GM20431 (cell line): ENCODE data around the gene MTM1.

Experiments used
- in situ Hi-C: fragments of 300-500 bp; cut with MseI, MboI; formaldehyde crosslinking; loops from one replicate; pipeline ENCODE4 v1.15.0; 2020; ENCODE audit warnings: low sequenced_read_pairs; ENCODE audit not compliant: unreplicated experiment

Gene MTM1

DNA sequence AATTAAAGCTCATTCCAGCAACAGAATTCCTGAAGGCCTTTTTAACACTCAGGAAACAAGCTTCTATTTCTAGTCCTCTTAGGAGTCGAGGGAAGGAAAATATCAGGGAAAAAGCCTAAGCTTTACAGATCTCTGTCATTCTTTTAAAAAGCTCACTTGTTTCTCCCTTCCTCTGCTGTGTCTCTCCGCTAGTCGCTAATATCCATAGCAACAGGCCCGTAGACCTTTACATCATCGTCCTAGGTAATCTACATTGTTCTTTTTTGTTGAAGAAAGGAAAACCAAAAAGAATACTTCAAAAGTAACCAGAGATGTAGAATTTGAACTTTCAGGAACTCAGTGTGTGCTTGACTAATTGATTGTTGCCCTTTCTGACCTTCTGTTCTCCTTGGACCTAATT is 78.9 kb downstream of the MTM1 start:
- in situ Hi-C loops, result no loop called here

DNA sequence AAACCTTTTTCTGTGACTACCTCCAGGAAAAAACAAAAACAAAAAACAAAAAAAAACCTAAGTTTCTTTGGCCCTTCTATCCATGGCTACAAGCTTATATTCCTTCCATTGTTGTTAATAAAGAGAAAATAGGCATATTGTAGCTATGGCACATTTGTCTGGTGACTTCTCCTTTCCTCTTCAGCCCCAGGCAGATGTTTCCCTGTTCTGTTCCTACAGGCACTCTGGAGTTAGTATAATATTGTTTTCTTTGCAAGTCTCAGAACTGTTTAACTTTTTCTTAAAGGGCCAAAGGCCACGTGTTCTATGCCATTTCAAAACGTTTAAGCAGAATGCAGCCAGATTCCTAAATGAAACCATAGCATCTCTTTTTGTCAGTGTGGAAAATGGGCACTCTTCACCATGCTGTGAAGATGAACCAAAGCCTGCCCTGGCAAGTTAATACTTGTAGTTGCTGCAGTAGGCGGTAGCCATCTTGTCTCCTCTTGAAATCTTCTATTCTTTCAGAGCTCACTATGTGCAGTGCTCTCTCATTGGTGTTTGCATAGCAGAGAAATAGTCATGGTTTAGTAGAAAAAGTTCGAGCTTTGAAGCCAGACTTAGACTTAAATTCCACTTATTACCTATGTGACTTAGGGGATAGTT is 80.0 kb downstream of the MTM1 start:
- in situ Hi-C loops, result no loop called here

DNA sequence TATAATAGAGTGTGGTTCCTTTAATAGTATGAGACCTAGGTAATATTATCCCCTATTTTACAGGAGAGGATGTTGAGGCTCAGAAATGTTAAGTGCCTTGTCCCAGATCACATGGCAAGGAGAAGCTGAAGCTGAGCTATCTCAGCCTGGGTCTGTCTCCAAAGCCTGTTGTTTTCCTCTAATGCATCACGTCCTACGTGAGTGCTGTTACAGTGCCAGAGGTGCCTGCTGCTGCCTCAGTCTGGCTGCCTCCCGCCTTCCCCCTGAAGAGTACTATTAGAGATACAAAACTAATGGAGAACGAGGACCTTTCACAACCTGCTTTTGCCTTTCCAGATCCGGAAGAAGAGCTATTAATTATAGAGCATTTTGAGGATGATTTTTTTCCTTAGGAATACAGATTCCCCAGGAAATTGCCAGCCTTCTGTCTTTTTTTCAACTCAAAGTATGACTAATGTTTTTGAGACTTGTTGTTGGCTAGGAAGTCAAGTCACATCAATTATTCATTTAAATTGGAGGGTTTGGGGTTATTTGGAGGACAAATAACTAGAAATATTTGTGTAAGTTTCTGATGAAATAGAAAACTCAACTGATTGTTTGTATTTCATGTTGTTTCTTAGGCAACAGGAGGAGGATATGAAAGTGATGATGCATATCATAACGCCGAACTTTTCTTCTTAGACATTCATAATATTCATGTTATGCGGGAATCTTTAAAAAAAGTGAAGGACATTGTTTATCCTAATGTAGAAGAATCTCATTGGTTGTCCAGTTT is 80.9 kb downstream of the MTM1 start:
- in situ Hi-C loops, result no loop called here

DNA sequence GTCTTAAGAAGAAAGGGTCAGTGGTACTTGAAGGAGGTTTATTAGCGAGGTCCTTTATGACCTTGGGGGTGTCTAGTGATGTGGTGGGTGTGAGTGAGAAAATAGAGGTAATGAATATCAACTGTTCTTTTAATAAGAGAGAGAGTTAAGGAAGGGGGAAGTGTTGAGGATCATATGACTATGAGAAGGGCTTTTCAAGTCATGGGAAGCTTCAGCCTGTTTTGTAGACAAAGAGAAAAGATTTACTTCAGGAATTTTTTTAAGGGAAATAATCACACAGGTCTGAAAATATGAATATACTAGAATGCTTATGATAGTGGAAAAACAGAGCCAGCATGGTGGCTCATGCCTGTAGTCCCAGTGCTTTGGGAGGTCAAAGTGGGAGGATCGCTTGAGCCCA is 83.5 kb downstream of the MTM1 start:
- in situ Hi-C loops, result no loop called here

DNA sequence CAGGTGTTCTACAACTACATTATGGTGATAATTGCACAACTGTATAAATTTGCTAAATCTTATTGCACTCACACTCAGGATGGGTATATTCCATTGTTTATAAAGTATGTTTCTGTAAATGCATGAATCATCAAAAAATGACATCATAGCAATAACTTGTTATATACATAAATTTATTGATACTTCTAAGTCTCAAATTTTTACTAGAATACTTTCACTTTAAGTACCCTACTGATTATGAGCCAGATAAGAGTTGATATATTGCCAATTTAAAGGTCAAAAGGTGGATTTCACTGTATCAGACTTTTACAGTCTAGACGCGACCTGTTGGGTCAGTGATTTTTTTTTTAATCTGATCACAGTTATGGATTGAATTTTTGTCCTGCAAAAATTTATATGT is 87.4 kb downstream of the MTM1 start:
- in situ Hi-C loops, result no loop called here

DNA sequence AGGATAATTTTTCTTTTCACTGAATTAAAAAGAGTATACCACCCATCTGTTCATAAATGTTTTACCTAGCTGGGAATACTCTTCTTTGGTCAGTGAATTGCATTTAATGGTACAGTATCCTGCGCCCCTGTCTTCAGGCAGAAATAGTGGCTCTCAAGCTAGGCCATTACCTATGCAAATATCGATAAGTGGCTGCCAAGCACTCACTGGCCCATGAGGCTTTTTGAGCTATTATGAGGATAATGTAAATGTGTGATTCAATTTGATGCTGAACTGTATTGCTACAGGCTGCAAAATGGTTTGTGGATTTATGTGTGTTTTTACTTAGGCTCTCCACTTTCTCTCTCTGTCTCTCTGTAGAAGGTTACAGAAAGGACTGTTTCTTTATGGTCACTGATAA is 94.7 kb downstream of the MTM1 start:
- in situ Hi-C loops, result no loop called here

DNA sequence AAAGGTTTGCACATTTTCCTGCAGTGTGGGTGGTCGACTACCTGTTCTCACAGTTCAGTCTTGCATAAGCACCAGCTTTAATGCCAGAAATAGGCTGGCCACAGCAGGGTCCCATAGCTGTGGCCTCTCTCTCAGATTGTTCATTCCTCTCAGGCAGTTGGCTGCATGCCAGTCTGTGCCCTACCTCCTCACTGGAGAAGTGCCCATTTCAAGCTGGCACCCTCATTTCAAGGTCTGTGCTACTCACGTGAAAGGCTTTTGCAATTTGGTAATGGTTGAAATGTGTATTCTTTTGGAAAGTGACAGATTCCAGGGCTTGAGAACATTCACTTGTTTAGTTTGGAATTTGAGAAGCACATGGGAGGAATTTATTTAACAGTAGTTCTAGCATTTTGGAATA is 95.9 kb downstream of the MTM1 start:
- in situ Hi-C loops, result no loop called here

DNA sequence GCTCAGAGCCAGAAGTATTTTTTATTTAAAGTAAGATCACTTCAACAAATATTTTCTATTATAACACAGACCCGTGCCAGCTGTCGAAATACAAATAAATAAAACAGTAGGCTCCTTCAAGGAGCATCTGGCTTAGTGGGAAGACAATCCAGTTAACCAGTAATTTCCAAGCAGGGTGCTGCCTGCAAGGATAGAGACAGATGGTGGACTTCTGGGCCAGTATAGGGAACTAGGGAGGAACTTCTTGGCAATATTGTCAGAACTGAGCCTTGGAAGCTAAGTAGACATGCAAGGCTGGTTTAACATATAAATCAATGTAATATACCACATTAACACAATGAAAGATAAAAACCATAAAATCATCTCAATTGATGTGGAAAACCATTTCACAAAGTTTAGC is 107.8 kb downstream of the MTM1 start:
- in situ Hi-C loops, result no loop called here

DNA sequence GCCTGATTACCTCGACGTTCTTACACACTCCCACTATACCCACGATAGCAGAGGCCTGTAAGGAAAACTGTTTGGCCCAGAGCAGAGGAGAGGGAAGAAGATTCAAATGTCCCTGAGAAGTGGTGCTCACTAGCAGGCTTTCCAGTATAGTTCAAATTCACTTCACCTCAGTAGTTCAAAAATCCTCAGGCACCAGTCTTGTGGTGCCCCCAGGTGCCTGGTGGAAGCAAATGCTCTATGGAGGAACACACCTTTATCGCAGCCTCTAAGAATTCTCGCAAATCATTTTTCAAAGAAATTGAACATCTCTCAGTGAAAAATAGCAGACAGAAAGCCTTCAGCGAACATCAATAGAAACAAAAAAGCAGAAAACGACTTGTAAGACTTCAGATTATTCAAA is 112.6 kb downstream of the MTM1 start:
- in situ Hi-C loops, result no loop called here

DNA sequence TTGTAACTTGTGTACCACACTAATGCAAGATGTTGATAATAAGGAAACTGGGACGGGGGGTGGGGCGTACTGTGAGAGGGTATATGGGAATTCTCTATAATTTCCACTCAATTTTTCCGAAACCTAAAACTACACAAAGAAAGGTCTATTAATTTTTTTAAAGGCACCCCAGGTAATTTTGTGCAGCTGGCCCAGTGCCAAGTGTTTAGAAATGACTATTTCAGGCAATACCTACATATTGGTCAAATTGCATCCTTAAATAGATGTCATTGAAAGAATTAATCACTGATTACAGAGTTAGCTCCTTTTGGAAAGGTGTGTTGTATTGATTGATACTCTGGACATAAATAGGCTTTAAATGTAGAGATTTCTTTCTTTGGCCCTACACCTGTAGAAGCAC is 114.7 kb downstream of the MTM1 start:
- in situ Hi-C loops, result no loop called here

DNA sequence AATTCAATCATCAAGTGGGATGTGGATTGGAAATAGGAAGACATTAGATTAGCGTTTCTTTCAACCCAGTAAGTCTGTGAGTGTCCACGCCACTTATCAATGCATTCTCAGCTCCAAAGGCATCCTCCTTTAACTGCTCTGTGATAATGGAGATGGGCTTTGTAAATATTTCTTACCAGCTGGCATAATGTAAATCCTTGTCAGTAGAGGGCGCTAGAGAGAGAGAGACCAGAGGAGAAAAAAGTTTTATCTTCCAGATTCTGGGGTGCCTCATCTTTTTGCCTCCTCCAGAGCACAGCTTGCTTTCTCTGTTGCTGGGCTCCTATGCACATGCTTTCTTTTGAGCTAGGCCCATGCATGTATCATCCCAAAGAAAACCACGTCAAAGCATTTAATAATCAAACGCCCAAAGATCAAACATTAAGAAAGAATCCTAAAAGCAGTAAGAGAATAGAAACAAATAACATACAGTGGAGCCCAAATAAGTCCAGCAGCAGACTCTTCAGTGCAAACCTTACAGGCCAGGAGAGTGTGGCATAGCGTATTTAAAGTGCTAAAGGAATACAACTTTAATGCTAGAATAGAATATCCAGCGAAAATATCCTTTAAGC is 115.2 kb downstream of the MTM1 start:
- in situ Hi-C loops, result no loop called here

DNA sequence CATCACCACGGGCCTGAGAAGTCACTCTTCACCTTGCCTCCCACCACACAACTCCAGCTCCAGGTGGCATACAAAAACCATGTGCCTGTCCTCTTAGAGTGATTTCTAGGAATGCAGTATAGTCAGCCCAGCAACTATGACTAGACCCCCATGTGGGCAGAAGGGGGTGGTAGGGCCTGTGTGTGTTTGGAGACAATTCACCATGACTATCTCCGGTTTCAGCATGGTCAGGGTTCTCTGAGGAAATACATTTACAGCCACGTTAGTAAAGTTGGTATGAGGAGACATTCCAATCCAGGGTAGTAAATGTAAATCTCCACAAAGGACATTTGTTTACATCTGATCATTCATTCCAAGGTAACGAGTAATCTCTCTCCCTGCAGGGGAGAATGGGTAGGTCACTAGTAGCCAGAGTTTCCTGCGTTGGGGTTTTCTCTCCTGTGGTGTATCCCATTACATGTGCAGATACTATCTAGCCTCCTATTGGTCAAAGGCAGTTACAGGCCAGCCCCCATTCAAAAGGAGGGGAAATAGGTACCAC is 120.6 kb downstream of the MTM1 start:
- in situ Hi-C loops, result no loop called here

DNA sequence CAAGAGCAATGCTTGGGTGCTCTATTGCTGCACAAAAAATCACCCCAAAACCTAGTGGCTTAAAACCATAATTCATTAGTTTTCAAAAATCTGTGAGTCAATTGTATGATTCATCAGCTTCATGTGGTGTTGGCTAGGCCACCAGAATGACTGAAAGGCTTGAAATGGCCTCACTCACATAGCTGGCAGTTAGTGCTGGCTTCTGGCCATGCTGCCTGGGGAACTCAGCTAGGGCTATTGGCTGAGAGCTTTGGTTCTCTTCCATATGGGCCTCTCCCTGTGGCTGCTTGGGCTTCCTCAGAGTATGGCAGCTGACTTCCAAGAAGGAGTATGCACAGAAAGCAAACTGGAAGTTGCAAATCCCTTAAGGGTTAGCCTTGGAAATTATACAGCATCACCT is 121.7 kb downstream of the MTM1 start:
- in situ Hi-C loops, result no loop called here

DNA sequence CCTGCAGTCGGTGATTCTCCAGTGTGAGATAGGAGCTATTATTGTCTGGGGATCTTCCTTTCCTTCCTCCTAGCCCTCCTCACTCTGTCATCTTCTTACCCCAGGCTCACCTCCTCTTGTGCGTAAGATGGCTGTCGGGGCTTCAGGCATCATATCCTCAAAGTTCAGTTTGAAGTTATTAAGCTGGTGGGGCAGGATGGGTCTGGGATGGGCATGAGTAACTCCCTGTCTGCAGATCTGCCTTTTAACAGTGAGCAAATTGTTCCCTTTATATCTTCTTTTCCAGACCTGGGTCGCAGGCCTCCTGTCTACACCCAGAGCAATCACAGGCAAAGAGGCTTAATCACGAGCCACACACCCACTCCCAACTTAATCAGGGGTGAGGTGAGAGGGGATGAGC is 123.9 kb downstream of the MTM1 start:
- in situ Hi-C loops, result no loop called here

DNA sequence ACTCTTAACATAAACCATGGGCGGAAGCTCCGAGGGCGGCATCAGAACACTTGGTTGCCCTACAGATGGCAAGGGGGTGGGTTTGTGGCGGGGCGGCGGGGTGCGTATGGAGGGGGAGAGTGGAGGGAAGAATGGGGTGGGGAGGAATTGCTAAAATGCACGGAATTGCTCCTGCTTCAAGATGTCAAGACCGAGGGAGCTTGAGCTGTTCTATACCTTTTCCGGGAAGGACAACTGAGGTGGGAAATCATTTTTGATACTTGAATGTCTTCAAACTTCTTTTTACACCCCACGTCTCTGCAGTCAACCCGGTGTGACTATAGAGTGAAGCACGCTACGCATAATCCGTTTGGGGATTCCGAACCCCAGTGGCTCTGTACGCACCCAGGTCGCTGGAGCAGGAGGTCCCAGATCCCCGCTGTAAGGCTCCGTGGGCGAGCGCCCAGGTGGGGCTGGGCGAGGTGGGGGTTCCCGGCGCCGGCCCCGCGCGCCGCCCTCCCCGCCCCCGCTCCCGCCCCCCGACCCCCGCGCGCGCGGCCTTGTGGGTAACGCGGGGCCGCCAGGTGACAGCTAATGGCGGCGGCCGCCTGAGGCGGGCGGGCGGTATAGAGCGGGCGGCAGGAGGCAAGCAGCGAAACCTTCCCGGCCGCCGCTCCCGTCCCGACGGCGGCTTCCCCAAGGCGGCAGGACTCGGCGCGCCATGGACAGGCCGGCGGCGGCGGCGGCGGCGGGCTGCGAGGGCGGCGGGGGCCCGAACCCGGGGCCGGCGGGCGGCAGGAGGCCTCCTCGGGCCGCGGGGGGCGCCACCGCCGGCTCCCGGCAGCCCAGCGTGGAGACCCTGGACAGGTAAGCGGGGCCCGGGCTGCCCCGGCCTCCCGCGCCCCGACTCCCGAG is 124.7 kb downstream of the MTM1 start, which contains the start of gene MTMR1:
MTMR1 (plus strand) TSS at position 566 of the 894 bp plus-strand sequence; CDS start at position 701, 135 bp downstream.
- in situ Hi-C loops, result no loop called here

DNA sequence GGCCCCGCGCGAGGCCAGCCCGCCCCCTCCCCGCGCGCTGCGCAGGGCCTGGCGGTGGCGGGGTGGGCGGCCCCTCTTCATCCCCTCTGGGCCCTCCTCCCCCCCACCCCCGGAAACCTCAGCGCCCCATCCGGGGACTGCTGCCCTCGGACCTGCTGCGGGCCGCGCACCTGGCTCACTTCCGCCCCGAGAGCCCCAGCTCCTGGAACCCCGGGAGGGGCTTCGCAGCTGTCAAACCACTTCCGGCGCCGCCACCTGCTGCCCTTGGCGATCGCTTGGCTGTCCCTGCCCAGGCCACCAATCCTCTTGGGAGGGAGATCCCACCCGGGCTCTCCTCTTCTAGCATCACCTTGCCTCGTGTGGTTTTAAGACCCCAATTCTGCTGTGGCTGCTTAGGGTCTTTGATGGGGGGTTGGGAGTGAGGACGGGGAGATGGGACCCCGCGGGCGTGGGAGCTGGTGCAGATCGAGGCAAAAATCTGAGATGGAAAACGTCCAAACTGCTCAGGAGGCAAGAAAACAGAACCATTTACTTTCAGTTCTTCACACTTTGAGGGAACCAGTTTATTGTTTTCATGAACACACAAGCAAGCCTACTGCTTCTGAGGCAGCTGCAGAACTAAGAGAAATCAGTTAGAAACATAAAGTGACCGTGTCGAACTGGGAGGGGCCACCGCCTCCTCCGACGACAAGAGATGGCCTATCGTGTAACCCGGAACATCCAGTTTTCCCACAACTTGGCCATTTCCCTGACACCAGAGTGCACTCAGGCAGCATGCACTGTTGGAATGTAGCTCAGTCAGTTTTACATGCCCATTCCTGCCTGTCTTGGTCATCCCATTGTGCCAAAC is 125.5 kb downstream of the MTM1 start:
- in situ Hi-C loops, result no loop called here

DNA sequence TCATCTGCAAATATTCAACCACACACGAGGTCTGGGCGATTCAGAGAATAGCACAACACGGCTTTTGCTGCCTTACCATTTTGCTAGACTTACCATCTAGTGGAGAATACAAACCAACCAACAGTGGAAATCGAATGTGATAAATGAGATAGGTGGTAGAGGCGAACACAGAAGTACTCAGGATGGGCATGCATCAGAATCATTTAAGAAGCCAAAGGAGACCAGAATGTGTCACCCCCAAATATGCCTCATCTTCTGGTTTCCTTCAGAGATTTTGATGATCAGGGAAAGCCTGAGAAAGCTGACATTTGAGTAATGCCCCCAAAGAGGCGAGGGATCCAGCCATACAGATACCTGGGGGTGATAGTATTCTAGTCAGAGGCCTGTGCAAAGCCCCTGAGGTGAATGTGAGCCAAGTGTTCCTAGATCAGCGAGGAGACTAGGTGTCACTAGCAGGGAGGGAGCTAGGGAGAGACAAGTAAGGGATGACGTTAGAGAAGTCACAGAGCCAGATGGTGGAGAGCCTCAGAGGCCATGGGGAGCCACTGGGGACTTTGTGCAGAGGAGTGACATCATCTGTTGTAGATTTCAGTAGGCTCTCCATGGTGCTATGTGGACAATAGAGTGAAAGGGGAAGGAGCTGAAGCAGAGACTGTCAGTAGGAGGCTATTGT is 126.5 kb downstream of the MTM1 start:
- in situ Hi-C loops, result no loop called here

DNA sequence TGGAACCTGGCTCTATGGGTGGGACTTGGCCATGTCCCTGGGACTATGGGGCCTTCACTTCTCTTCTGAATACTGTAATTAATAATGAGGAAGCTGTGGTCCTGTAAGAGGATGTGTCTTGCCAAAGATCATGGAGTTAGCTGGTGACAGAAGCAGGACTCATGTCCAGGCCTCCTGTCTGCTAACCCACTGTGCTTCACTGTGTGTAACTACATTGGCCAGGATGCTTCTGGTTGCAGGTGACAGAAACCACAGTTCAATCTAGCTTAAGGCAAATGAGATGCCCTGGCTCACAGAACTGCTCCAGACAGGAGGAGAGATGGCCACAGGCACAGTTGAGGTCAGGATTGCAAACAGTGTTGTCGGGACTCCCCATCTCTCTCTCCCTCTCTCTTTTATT is 127.9 kb downstream of the MTM1 start:
- in situ Hi-C loops, result no loop called here

DNA sequence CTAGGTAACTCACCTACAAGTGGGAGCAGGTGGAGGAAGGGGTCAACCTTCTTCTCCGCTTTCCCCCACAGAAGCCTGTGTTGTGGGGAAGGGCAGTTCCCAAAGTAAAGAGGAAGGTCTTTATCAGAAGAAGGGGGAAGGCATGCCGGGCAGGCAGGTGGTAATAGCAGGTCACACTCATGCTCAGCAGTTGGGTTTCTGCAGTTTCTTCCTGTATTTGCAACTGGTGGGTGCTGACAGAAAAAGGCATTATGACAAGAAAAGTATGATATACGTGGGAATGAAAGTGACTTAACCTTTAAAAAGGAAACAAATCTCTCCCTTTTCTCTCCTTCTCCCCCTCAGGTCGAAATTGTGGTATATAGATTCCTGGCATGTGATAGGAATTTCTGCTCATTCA is 128.4 kb downstream of the MTM1 start:
- in situ Hi-C loops, result no loop called here
